Epithelial cell of esophagus (primary cell): ENCODE data around the gene ADGRD1.

Source experiments
- DNase-seq: peaks from one replicate; pipeline ENCODE4 v3.0.0; 2010; ENCODE audit warnings: low read depth
- H3K4me3 ChIP-seq: 2 replicates; pipeline ENCODE4 v1.5.1; 2011; ENCODE audit warnings: mild to moderate bottlenecking, low read length, control low read depth
- CTCF ChIP-seq: IDR thresholded peaks from 2 replicates; pipeline ENCODE4 v1.5.1; 2011; ENCODE audit warnings: low read depth, mild to moderate bottlenecking, low read length, control low read depth, inconsistent platforms; ENCODE audit not compliant: insufficient read depth; ENCODE audit errors: missing control alignments

Gene ADGRD1

GRCh38 chr12:131105736-131106348 lies 152.1 kb downstream of the ADGRD1 start:
- no peak for TF ChIP-seq CTCF
- no peak for DNase-seq
- H3K4me3 ChIP-seq, result no peak overlapping the region

GRCh38 chr12:131106349-131106941 lies 152.7 kb downstream of the ADGRD1 start:
- H3K4me3 ChIP-seq, result no peak overlapping the region
- DNase-seq, result no peak
- TF ChIP-seq CTCF, result no peak

GRCh38 chr12:131108177-131108955 lies 154.7 kb downstream of the ADGRD1 start:
- no peak for TF ChIP-seq CTCF
- no peak overlapping the region for H3K4me3 ChIP-seq
- no peak for DNase-seq

- H3K4me3 ChIP-seq, result no peak overlapping the region
- no peak for DNase-seq
- no peak for TF ChIP-seq CTCF
Observed at GRCh38 chr12:131111446-131111845, 157.7 kb downstream of the ADGRD1 start.

GRCh38 chr12:131112021-131112420 lies 158.3 kb downstream of the ADGRD1 start:
- DNase-seq, result no peak
- no peak for TF ChIP-seq CTCF
- H3K4me3 ChIP-seq, result no peak overlapping the region

- no peak overlapping the region for H3K4me3 ChIP-seq
- TF ChIP-seq CTCF, result no peak
Observed at GRCh38 chr12:131112700-131113290, 159.1 kb downstream of the ADGRD1 start.

More at GRCh38 chr12:131112700-131113290, 159.1 kb downstream of the ADGRD1 start:
- no peak for DNase-seq
